Kidney (tissue), 14 donors: ENCODE measurements around the gene CCNY. TPM values are rescaled to one million over a fixed set of nuclear protein-coding genes. Genes with fewer than 3 reads are reported as not detected.

Experiments
- DNase-seq, 5 donors: peaks; one replicate each; pipeline ENCODE4 v3.0.0-alpha.2; 2013 to 2020
- FAIRE-seq: peaks from 2 replicates; lab custom pipeline; 2012; peaks lifted over from hg19 to GRCh38; lab: Jason Lieb, UNC
- H3K27ac ChIP-seq, 2 donors: one replicate each; pipeline ENCODE4 v1.7.0; 2013; ENCODE audit warnings: low read depth in 2 of 2, low read length in 2 of 2, inconsistent platforms in 1 of 2
- H3K27me3 ChIP-seq: one replicate; pipeline ENCODE4 v1.7.1; 2013; ENCODE audit warnings: low read length, inconsistent platforms; ENCODE audit not compliant: control insufficient read depth, insufficient read depth
- H3K36me3 ChIP-seq, 3 donors: one replicate each; pipeline versions ENCODE4 v1.7.0 to v1.7.1; 2013; ENCODE audit warnings: low read length in 3 of 3, control low read depth in 1 of 3, inconsistent platforms in 1 of 3; ENCODE audit not compliant: insufficient read depth in 3 of 3, control insufficient read depth in 2 of 3
- H3K4me1 ChIP-seq, 3 donors: one replicate each; pipeline versions ENCODE4 v1.7.0 to v1.7.1; 2013; ENCODE audit warnings: low read length in 3 of 3, inconsistent platforms in 1 of 3, low read depth in 1 of 3; ENCODE audit not compliant: control insufficient read depth in 2 of 3, insufficient read depth in 2 of 3
- H3K4me3 ChIP-seq, 3 donors: one replicate each; pipeline versions ENCODE4 v1.7.0 to v1.8.1; 2013; ENCODE audit warnings: low read length in 3 of 3, control low read depth in 1 of 3, inconsistent platforms in 1 of 3
- H3K9ac ChIP-seq, 3 donors: one replicate each; pipeline versions ENCODE4 v1.7.0 to v1.7.1; 2013; ENCODE audit warnings: low read length in 3 of 3, control low read depth in 1 of 3, inconsistent platforms in 1 of 3
- H3K9me3 ChIP-seq, 3 donors: one replicate each; pipeline versions ENCODE4 v1.7.0 to v1.7.1; 2013; ENCODE audit warnings: low read length in 3 of 3, control low read depth in 1 of 3, inconsistent platforms in 1 of 3; ENCODE audit not compliant: control insufficient read depth in 2 of 3, insufficient read depth in 1 of 3
- intact Hi-C: fragments of 100-400 bp; cut with DNase I; formaldehyde crosslinking; loops from one replicate; pipeline ENCODE4 v1.11.1; 2022
- polyA plus RNA-seq: library from polyadenylated mRNA; stranded (reverse); fragments of 350-450 nt; fragmentation: Illumina TruSeq; extraction: RNeasy Lipid Tissue Mini Kit (QIAGEN cat#74804); gene quantifications from one replicate; pipeline ENCODE4 v1.2.3, GENCODE V29; 2014; ENCODE audit warnings: low read depth, low replicate concordance; ENCODE audit not compliant: insufficient read depth
- total RNA-seq: library from RNA; stranded (reverse); fragmentation: NEBNext Ultra II Directional; extraction: Animal tissue kit (Norgen Biotek cat#: 25700); gene quantifications from one replicate; pipeline ENCODE4 v1.2.1, GENCODE V29; 2021
- TF ChIP-seq, protein P1 (sequence below): IDR thresholded peaks from 3 replicates; pipeline ENCODE4 v1.5.1; 2012; ENCODE audit warnings: mild to moderate bottlenecking, moderate library complexity, borderline replicate concordance; ENCODE audit not compliant: insufficient read depth; ENCODE audit errors: extremely low read depth
- donor health status: control.
- donor health status: control.
- donor health status: control.
- donor health status: control.
- donor health status: control.
- donor health status: DM: yes; HTN: yes; CAD: no.
- donor health status: Normal renal cell carcinoma (clear cell type).

Gene CCNY
- total and polyA plus RNA-seq, 2 donors from 2014 or later = 45.6 to 77.2 TPM

DNA sequence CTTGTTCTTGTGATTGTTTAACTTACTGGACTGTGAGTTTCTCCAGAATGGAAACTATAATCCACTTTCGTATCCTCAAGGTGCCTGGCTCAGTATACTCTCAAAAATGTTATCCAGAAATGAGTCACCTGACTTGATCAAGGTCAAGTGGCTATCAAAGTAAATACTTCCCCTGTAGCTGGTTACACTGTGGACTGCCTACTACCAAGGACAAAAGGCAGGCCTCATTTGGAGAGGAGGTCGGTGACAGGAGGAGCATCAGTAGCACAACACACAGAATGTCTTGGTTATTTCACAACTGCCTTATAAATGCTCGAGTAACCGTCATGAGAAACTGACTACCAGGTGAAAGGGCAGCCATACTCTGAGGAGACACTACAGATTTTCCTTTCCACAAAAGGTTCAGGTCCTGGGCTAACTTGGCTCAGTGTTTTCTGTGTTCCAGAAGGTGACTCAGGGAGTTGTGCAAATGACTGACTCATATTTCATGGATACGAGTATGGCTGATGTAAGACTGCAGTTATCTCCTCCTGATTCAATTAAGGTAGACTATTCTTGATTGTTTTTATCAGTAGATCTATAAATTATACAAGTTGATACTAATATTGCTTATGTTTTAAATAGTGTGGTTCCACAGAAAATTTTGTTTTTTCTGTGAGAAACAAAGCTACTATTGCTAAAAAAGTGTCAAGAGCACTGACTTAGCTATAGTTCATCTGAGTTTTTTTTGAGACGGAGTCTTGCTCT, 4.2 kb upstream of the CCNY start:
- DNase-seq (no peak), FAIRE-seq (no peak)
- Histone ChIP-seq H3K27me3 (no peaks in the 10 kb centered on the region), H3K4me3 (no peak overlapping the region), H3K36me3 (peaks cover 0 to 2% (median 0%) of the 10 kb centered on the region in 3 donors), H3K9ac (no peak overlapping the region), H3K27ac (peak overlapping the region in 1 of 2 donors; percentile 49), H3K4me1 (peaks cover 0 to 8% (median 6%) of the 10 kb centered on the region in 3 donors), H3K9me3 (no peaks in the 10 kb centered on the region)
- TF ChIP-seq, protein P1, sequence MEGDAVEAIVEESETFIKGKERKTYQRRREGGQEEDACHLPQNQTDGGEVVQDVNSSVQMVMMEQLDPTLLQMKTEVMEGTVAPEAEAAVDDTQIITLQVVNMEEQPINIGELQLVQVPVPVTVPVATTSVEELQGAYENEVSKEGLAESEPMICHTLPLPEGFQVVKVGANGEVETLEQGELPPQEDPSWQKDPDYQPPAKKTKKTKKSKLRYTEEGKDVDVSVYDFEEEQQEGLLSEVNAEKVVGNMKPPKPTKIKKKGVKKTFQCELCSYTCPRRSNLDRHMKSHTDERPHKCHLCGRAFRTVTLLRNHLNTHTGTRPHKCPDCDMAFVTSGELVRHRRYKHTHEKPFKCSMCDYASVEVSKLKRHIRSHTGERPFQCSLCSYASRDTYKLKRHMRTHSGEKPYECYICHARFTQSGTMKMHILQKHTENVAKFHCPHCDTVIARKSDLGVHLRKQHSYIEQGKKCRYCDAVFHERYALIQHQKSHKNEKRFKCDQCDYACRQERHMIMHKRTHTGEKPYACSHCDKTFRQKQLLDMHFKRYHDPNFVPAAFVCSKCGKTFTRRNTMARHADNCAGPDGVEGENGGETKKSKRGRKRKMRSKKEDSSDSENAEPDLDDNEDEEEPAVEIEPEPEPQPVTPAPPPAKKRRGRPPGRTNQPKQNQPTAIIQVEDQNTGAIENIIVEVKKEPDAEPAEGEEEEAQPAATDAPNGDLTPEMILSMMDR = no peak
- intact Hi-C loops = no loop called here

DNA sequence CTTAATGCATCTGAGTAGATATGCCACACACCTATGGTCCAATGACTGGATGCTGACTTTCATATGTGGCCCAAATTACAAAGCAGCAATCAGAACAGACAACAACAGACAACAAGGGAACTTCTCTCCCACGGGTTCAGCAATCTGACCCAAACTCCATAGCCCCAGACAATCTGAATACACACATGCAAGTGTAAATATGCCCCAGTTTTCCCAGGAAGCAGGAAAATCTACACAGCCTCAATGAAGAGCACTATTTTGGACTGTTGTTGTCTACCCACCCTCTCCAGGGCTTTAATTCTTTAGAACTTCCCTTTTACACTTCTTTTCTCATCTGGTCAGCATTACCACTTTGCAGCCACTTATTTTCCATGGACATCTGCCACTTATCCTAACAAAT, 2.0 kb upstream of the CCNY start:
- no peak overlapping the region for H3K9ac ChIP-seq
- no peak overlapping the region for H3K27ac ChIP-seq
- peaks cover 0 to 16% (median 6%) of the 10 kb centered on the region in 3 donors for H3K4me1 ChIP-seq
- no peak for DNase-seq
- H3K36me3 ChIP-seq = peaks cover 0 to 2% (median 0%) of the 10 kb centered on the region in 3 donors
- intact Hi-C loops = no loop called here
- no peaks in the 10 kb centered on the region for H3K27me3 ChIP-seq
- TF ChIP-seq, protein P1 = no peak
- FAIRE-seq = no peak
- peak overlapping the region in 1 of 3 donors; percentile 34 for H3K4me3 ChIP-seq
- H3K9me3 ChIP-seq = no peaks in the 10 kb centered on the region

DNA sequence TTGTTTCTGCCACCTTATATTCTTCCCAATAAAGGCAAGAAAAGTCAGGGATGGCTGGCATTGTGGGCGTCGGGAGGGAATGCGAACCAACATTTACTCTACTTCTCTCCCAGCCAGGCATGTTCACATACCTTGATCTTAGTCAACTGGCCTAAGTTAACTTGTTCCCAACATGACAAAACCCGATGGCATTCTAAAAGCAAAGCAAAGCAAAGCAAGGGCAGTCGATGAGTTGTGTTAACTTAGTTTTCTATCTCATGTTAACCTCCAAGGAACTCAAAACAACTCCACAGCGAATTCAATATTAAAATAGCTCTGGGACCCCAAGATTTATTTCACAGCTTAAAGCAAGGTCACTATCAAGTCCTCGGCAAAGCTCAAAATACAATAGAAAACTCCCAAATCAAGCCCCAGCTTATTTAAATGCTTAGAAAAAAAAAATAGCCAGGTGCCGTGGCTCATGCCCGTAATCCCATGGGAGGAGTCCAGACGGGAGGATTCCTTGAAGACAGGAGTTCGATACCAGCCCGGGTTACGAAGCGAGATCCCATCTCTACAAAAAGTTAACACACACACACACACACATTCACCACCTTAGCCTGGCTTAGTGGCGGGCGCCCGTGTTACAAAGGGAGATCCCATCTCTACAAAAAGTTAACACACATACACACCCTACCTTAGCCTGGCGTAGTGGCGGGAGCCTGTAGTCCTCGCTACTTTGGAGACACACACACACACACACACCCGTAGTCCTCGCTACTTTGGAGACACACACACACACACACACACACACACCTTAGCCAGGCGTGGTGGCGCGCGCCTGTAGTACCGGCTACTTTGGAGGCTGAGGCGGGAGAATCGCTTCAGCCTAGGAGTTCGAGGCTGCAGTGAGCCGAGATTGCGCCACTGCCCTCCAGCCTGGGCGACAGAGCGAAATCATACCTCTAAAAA, 901 bp upstream of the CCNY start:
- peaks cover 0 to 16% (median 9%) of the 10 kb centered on the region in 3 donors for H3K4me1 ChIP-seq
- peak overlapping the region; percentile 57 to 63 for H3K27ac ChIP-seq
- no peaks in the 10 kb centered on the region for H3K27me3 ChIP-seq
- H3K36me3 ChIP-seq = peaks cover 0 to 2% (median 0%) of the 10 kb centered on the region in 3 donors
- intact Hi-C loops = no loop called here
- FAIRE-seq (no peak), DNase-seq (peak in 4 of 5 donors; percentile 22 to 66 (median 36))
- peak overlapping the region; percentile 75 to 87 (median 75) for H3K4me3 ChIP-seq
- TF ChIP-seq, protein P1 = no peak
- H3K9me3 ChIP-seq = no peaks in the 10 kb centered on the region
- H3K9ac ChIP-seq = peak overlapping the region; percentile 66 to 78 (median 78)
